Hepatocyte (in vitro differentiated cells): Measurements from ENCODE around the gene NDC1. TPM values are rescaled to one million over a fixed set of nuclear protein-coding genes. Genes with fewer than 3 reads are reported as not detected.

Experiments used
- DNase-seq: peaks from one replicate; pipeline ENCODE4 v3.0.0-alpha.2; 2016; ENCODE audit warnings: low spot score
- H2AFZ ChIP-seq: fragments of 200-600 bp; sonication (generic); 2 replicates; pipeline ENCODE4 v1.6.0; 2016; ENCODE audit warnings: antibody characterized with exemption, mild to moderate bottlenecking
- H3K27ac ChIP-seq: fragments of 200-600 bp; sonication (generic); 2 replicates; pipeline ENCODE4 v1.5.1; 2016; ENCODE audit warnings: mild to moderate bottlenecking
- H3K27me3 ChIP-seq: fragments of 200-600 bp; sonication (generic); 2 replicates; pipeline ENCODE4 v1.6.1; 2016
- H3K36me3 ChIP-seq: fragments of 200-600 bp; sonication (generic); replicated peaks from 2 replicates; pipeline ENCODE4 v1.5.1; 2016; ENCODE audit warnings: low read depth; ENCODE audit not compliant: insufficient read depth
- H3K4me1 ChIP-seq: fragments of 200-600 bp; sonication (generic); 2 replicates; pipeline ENCODE4 v1.5.1; 2016; ENCODE audit warnings: mild to moderate bottlenecking, moderate library complexity; ENCODE audit not compliant: insufficient read depth
- H3K4me2 ChIP-seq: fragments of 200-600 bp; sonication (generic); 2 replicates; pipeline ENCODE4 v1.6.0; 2016
- H3K4me3 ChIP-seq: fragments of 200-600 bp; sonication (generic); 2 replicates; pipeline ENCODE4 v1.5.1; 2016; ENCODE audit warnings: mild to moderate bottlenecking
- H3K79me2 ChIP-seq: fragments of 200-600 bp; sonication (generic); 2 replicates; pipeline ENCODE4 v1.6.0; 2017; ENCODE audit warnings: mild to moderate bottlenecking
- H3K9me2 ChIP-seq: fragments of 200-600 bp; sonication (generic); replicated peaks from 2 replicates; pipeline ENCODE4 v1.6.0; 2017; ENCODE audit warnings: mild to moderate bottlenecking; ENCODE audit not compliant: insufficient read depth
- H3K9me3 ChIP-seq: fragments of 200-600 bp; sonication (generic); 2 replicates; pipeline ENCODE4 v1.5.1; 2016; ENCODE audit warnings: low read depth, mild to moderate bottlenecking
- H4K20me1 ChIP-seq: fragments of 200-600 bp; sonication (generic); 2 replicates; pipeline ENCODE4 v1.6.0; 2016; ENCODE audit warnings: mild to moderate bottlenecking; ENCODE audit not compliant: insufficient read depth, poor library complexity, severe bottlenecking
- CTCF ChIP-seq: fragments of 200-600 bp; sonication (generic); IDR thresholded peaks from 2 replicates; pipeline ENCODE4 v1.5.1; 2016; ENCODE audit warnings: antibody characterized with exemption, mild to moderate bottlenecking; ENCODE audit not compliant: poor library complexity
- EZH2 ChIP-seq: fragments of 200-600 bp; sonication (generic); IDR thresholded peaks from 2 replicates; pipeline ENCODE4 v1.6.1; 2016; ENCODE audit warnings: antibody characterized with exemption, mild to moderate bottlenecking, borderline replicate concordance
- EZH2phosphoT487 ChIP-seq: fragments of 200-600 bp; sonication (generic); IDR thresholded peaks from one replicate; pipeline ENCODE4 v1.6.1; 2018; ENCODE audit warnings: antibody characterized with exemption, mild to moderate bottlenecking, low read depth, moderate library complexity; ENCODE audit not compliant: unreplicated experiment, severe bottlenecking
- WGBS: methylation state at CpG from one replicate; pipeline ENCODE4 v1.1.6; 2016; ENCODE audit warnings: low lambda C conversion rate; ENCODE audit errors: missing lambda C conversion rate; 5-methylcytosine and 5-hydroxymethylcytosine counted together
- polyA plus RNA-seq: library from polyadenylated mRNA; unstranded; fragments of >200 nt; fragmentation: Nextera tagmentation; extraction: Ambion mirVana; gene quantifications from 2 replicates; pipeline ENCODE4 v1.2.1, GENCODE V29; 2016
- total RNA-seq: library from RNA; depleted of rRNA; stranded (reverse); fragments of >200 nt; gene quantifications from 2 replicates; pipeline ENCODE4 v1.2.3, GENCODE V29; 2014

NDC1 gene
- total and polyA plus RNA-seq, 2 experiments from 2014 or later, result 7.8 to 23.1 TPM

GRCh38 chr1:53735681-53736080, 102.4 kb downstream of the NDC1 start:
- H3K27ac ChIP-seq, result no peak overlapping the region
- no peaks in the 10 kb centered on the region for H3K9me2 ChIP-seq
- no peaks in the 10 kb centered on the region for H3K79me2 ChIP-seq
- H3K9me3 ChIP-seq, result no peaks in the 10 kb centered on the region
- H4K20me1 ChIP-seq, result no peaks in the 10 kb centered on the region
- H3K4me3 ChIP-seq, result no peak overlapping the region
- H2AFZ ChIP-seq, result no peak overlapping the region
- 84% methylated on average over 5 of the region's 5 CpGs for WGBS
- H3K36me3 ChIP-seq, result no peaks in the 10 kb centered on the region
- no peak for TF ChIP-seq CTCF
- TF ChIP-seq EZH2phosphoT487, result no peak
- TF ChIP-seq EZH2, result no peak
- peaks cover 25% of the 10 kb centered on the region for H3K4me1 ChIP-seq
- no peak for DNase-seq
- peaks cover 60% of the 10 kb centered on the region for H3K27me3 ChIP-seq
- no peak overlapping the region for H3K4me2 ChIP-seq

- Histone ChIP-seq H3K9me3 (no peaks in the 10 kb centered on the region), H3K36me3 (no peaks in the 10 kb centered on the region), H3K27ac (no peak overlapping the region), H3K79me2 (no peaks in the 10 kb centered on the region), H4K20me1 (no peaks in the 10 kb centered on the region), H3K27me3 (peaks cover 60% of the 10 kb centered on the region), H2AFZ (no peak overlapping the region), H3K9me2 (no peaks in the 10 kb centered on the region), H3K4me3 (no peak overlapping the region), H3K4me1 (peaks cover 25% of the 10 kb centered on the region), H3K4me2 (no peak overlapping the region)
- TF ChIP-seq EZH2, result no peak
- no peak for TF ChIP-seq CTCF
- DNase-seq, result no peak
- WGBS, result 74% methylated on average over 5 of the region's 5 CpGs
Measured at GRCh38 chr1:53735261-53735660, 102.8 kb downstream of the NDC1 start.

DNA sequence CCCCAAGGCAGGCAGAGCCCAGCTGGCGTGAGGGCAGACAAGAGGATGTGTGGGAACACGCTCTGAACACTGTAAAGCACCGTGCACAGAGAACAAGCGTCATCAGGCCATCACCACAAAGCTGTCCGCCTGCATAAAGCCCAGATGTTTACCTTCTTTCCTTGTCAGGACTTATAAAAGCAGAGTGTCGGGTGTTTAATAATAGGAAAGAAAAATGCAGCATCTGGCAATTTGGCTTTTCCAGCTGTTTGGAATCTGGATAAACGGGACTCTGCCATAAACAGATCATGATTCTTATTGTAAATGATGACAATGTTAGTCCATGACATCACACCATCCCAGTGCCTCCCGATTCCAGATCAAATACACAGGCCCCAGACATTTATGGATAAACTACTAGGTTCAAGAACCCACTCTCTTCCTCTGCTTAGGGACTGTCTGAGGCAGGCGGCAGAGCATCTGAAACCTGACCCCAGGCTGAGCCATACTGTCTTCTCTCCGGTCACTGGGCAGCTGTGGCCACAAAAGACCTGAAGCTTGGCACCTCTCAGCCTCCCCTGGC, 103.4 kb downstream of the NDC1 start:
- Histone ChIP-seq H3K9me3 (no peaks in the 10 kb centered on the region), H3K27ac (peak overlapping the region; percentile 29), H4K20me1 (no peaks in the 10 kb centered on the region), H3K36me3 (no peaks in the 10 kb centered on the region), H3K4me2 (no peak overlapping the region), H3K79me2 (no peaks in the 10 kb centered on the region), H3K4me3 (no peak overlapping the region), H2AFZ (no peak overlapping the region), H3K4me1 (peaks cover 26% of the 10 kb centered on the region), H3K9me2 (no peaks in the 10 kb centered on the region), H3K27me3 (peaks cover 55% of the 10 kb centered on the region)
- 54% methylated on average over 10 of the region's 10 CpGs for WGBS
- DNase-seq, result peak; percentile 35
- TF ChIP-seq EZH2phosphoT487 (no peak), CTCF (no peak), EZH2 (no peak)
